ENCODE data around the gene SMPD4. TPM values are rescaled to one million over a fixed set of nuclear protein-coding genes. Genes with fewer than 3 reads are reported as not detected.
A peak's percentile ranks its signal among the peaks of the same experiment; 100 is the strongest.
"Not testable (repeated sequence)": the region's sequence is repeated elsewhere in the genome, so short reads cannot be mapped to it uniquely, and the experiment has no call there.

The SMPD4 gene
- total and polyA plus RNA-seq, 9 of the 15 experiments (the other 6 are each of a cell fraction or from before 2014, with no cell fraction given), result 7.5 to 123 (median 35.7) TPM

DNA sequence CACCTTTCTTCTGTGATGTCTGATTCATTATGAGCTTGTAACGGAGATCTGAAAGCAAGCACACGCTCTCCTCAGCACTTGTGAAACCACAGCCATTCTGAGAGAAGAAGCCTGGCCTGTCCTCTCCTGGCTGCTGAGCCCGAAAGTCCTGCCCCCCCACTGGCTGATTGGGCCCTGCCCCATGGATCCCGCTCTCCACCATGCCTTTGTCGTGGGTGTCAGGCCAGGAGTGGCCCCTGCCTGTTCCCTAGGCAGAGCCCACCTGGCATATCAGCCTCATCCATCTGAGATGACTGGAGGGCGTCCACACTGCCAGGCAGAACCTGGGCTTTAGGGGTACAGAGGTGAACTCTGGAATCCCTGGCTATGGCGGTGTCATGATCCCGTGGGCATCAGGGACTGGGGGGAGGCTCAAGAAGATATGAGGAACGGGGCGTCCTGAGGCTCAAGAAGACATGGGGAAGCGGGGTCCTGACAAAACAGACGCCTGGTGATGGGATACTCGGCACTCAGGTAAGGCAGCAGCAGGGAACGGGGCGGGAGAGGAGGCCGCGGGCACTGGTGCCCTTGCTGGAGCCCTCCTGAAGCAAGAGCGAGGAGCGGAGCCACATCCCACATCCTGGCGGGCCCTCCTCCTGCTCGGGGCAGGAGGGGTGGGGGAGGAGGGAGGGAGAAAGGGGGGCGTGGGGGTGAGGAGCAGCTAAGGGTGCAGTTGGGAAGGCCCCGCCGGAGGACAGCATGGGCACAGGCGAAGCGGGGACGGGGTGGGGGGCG is 37.9 kb downstream of the SMPD4 start:
- ATAC-seq, result peak; percentile 3
- H3K27ac ChIP-seq (ENCODE audit: extremely low read depth, low read depth, low read length); FAIRE-seq; H3K4me2 ChIP-seq (ENCODE audit: insufficient read depth, low read length); intact Hi-C loops (cut with micrococcal nuclease); in situ Hi-C loops (cut with MboI); H3K36me3 ChIP-seq (ENCODE audit: control insufficient read depth, insufficient read depth, low read length); H3K9me1 ChIP-seq (ENCODE audit: control insufficient read depth, insufficient read depth, low read length); H3K9me3 ChIP-seq (replicated peaks; ENCODE audit: control insufficient read depth, insufficient read depth, low read depth, low read length); H4K20me1 ChIP-seq (replicated peaks; ENCODE audit: control insufficient read depth, insufficient read depth, low read length); H3K4me3 ChIP-seq; H2AFZ ChIP-seq (ENCODE audit: low read depth, low read length); H3K27me3 ChIP-seq (ENCODE audit: control insufficient read depth in 2 of 2, insufficient read depth in 2 of 2, low read length in 2 of 2); H3K79me2 ChIP-seq (ENCODE audit: control insufficient read depth, insufficient read depth, low read length); BruUV-seq (replicated peaks); POLR2A ChIA-PET; CTCF ChIA-PET (ENCODE audit: low intra/inter-chr PET ratio): not testable (repeated sequence)
- TF ChIP-seq SUPT5H (IDR thresholded peaks at IDR 0.05) (0 out of 2 replicates have a peak, but pooled peaks have one; percentile 15), POLR2G (IDR thresholded peaks at IDR 0.05; ENCODE audit: low read depth, low read length) (peak; percentile 15; the same call in 1 of the 2 replicates)
- TF ChIP-seq, protein P1, sequence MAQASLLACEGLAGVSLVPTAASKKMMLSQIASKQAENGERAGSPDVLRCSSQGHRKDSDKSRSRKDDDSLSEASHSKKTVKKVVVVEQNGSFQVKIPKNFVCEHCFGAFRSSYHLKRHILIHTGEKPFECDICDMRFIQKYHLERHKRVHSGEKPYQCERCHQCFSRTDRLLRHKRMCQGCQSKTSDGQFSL (CRISPR knock-in tag; IDR thresholded peaks at IDR 0.05), result peak; percentile 70
- TF ChIP-seq, protein P1 (tag; IDR thresholded peaks at IDR 0.05), result not testable (repeated sequence)
- WGBS (ENCODE audit: insufficient coverage, low coverage, missing lambda C conversion rate), result 54% methylated on average over 10 of the region's 28 CpGs
- H3K9ac ChIP-seq (ENCODE audit: insufficient read depth in 1 of 2, low read depth in 2 of 2, low read length in 2 of 2), result peak overlapping the region in 1 of 2 experiments; percentile 26; a peak in 1 of 4 replicates
- peak in 1 of 4 experiments; percentile 4 for DNase-seq (ENCODE audit: extremely low read depth in 1 of 4, low spot score in 3 of 4)
- peaks cover 0 to 14% of the 10 kb centered on the region in 2 experiments; a peak in 2 of 5 replicates for H3K4me1 ChIP-seq (replicated peaks in 1 of 2; ENCODE audit: control insufficient read depth in 2 of 2, insufficient read depth in 2 of 2, low read length in 2 of 2)
